ENCODE data around the gene SUCLG2.

GRCh38 chr3:67458408-67458807 is 196.0 kb downstream of the SUCLG2 start:
- TF ChIP-seq CTCF (IDR thresholded peaks at IDR 0.05; ENCODE audit: low read length) (no peak), EZH2 (optimal IDR thresholded peaks at IDR 0.05; ENCODE audit: low read depth, low read length) (no peak)

Measured in MM.1S (cell line).